Left lung (tissue), 10 donors: ENCODE data around the gene PHLPP1. TPM values are rescaled to one million over a fixed set of nuclear protein-coding genes. Genes with fewer than 3 reads are reported as not detected.

Experiments used
- ATAC-seq: fragments of 200-7000 bp; cut with Tn5 transposase; one replicate; pipeline ENCODE4 v1.9.1; 2020; ENCODE audit warnings: moderate library complexity
- DNase-seq, 4 donors: peaks; one replicate each; pipeline ENCODE4 v3.0.0-alpha.2; 2013 to 2020
- H3K27ac ChIP-seq, 2 donors: fragments of 200-600 bp; sonication (generic) in 1 of 2; one replicate each; pipeline versions ENCODE4 v1.5.0 to v1.8.0; 2020 to 2021
- H3K27me3 ChIP-seq, 2 donors: fragments of 200-600 bp; sonication (generic) in 1 of 2; one replicate each; pipeline versions ENCODE4 v1.5.0 to v1.8.0; 2020 to 2021
- H3K36me3 ChIP-seq, 2 donors: fragments of 200-600 bp; sonication (generic) in 1 of 2; one replicate each; pipeline versions ENCODE4 v1.5.0 to v1.8.0; 2020 to 2021
- H3K4me1 ChIP-seq, 2 donors: fragments of 200-600 bp; one replicate each; pipeline ENCODE4 v1.8.0; 2021
- H3K4me3 ChIP-seq, 2 donors: fragments of 200-600 bp; sonication (generic) in 1 of 2; one replicate each; pipeline versions ENCODE4 v1.5.0 to v1.8.0; 2020 to 2021; ENCODE audit warnings: mild to moderate bottlenecking in 1 of 2
- H3K9me3 ChIP-seq, 2 donors: fragments of 200-600 bp; sonication (generic) in 1 of 2; one replicate each; pipeline versions ENCODE4 v1.5.0 to v1.8.0; 2020 to 2021
- CTCF ChIP-seq, 2 donors: fragments of 200-600 bp; sonication (generic) in 1 of 2; IDR thresholded peaks; one replicate each; pipeline versions ENCODE4 v1.5.0 to v1.8.0; 2021; ENCODE audit warnings: antibody characterized with exemption in 2 of 2
- intact Hi-C, 2 donors: fragments of 100-400 bp; cut with DNase I; formaldehyde crosslinking; loops; one replicate each; pipeline versions ENCODE4 v1.11.2 to v1.14.2; 2022
- polyA plus RNA-seq, 6 donors: library from polyadenylated mRNA; unstranded; fragments of 120-200 nt; gene quantifications; one replicate each; pipeline ENCODE4 v1.2.1, GENCODE V29; 2013; ENCODE audit not compliant: insufficient read length in 6 of 6
- total RNA-seq, 2 donors: library from RNA; stranded (reverse); fragmentation: NEBNext Ultra II Directional; extraction: Animal tissue kit (Norgen Biotek cat#: 25700); gene quantifications; one replicate each; pipeline ENCODE4 v1.2.1, GENCODE V29; 2021
- donor health status: DM: no; HTN: yes; CAD: no.
- donor health status: DM: no; HTN: no; CAD: no.

Gene PHLPP1
- total and polyA plus RNA-seq, 8 donors = 7.0 to 13.1 (median 11.0) TPM

GRCh38 chr18:62786689-62787088 is 71.3 kb downstream of the PHLPP1 start:
- H3K27ac ChIP-seq = no peak overlapping the region
- ATAC-seq (no peak), DNase-seq (no peak)
- no peak for TF ChIP-seq CTCF (IDR thresholded peaks at IDR 0.05)
- intact Hi-C loops = no loop called here
- no peaks in the 10 kb centered on the region for H3K36me3 ChIP-seq
- H3K4me1 ChIP-seq = peaks cover 0 to 17% of the 10 kb centered on the region in 2 donors
- H3K27me3 ChIP-seq = no peaks in the 10 kb centered on the region
- H3K9me3 ChIP-seq = no peaks in the 10 kb centered on the region
- no peak overlapping the region for H3K4me3 ChIP-seq

- Histone ChIP-seq H3K27ac (no peak overlapping the region), H3K36me3 (no peaks in the 10 kb centered on the region), H3K4me1 (peaks cover 0 to 11% of the 10 kb centered on the region in 2 donors), H3K27me3 (no peaks in the 10 kb centered on the region), H3K4me3 (no peak overlapping the region), H3K9me3 (no peaks in the 10 kb centered on the region)
- ATAC-seq (no peak), DNase-seq (no peak)
- TF ChIP-seq CTCF (IDR thresholded peaks at IDR 0.05) = no peak
- intact Hi-C loops = no loop called here
Observed at GRCh38 chr18:62788111-62788510, 72.8 kb downstream of the PHLPP1 start.

GRCh38 chr18:62788876-62789275 is 73.5 kb downstream of the PHLPP1 start:
- no peak for DNase-seq
- intact Hi-C loops = no loop called here
- Histone ChIP-seq H3K4me3 (no peak overlapping the region), H3K9me3 (no peaks in the 10 kb centered on the region), H3K27me3 (no peaks in the 10 kb centered on the region), H3K36me3 (no peaks in the 10 kb centered on the region), H3K27ac (no peak overlapping the region), H3K4me1 (peaks cover 0 to 11% of the 10 kb centered on the region in 2 donors)
- no peak for ATAC-seq
- TF ChIP-seq CTCF (IDR thresholded peaks at IDR 0.05) = no peak

GRCh38 chr18:62790871-62791772 is 75.8 kb downstream of the PHLPP1 start:
- no peak overlapping the region for H3K4me3 ChIP-seq
- DNase-seq = peak in 1 of 4 donors; percentile 21
- no peaks in the 10 kb centered on the region for H3K27me3 ChIP-seq
- H3K36me3 ChIP-seq = no peaks in the 10 kb centered on the region
- no peaks in the 10 kb centered on the region for H3K9me3 ChIP-seq
- H3K27ac ChIP-seq = no peak overlapping the region
- ATAC-seq = no peak
- intact Hi-C loops = no loop called here
- no peak for TF ChIP-seq CTCF (IDR thresholded peaks at IDR 0.05)
- H3K4me1 ChIP-seq = no peaks in the 10 kb centered on the region

GRCh38 chr18:62792016-62792415 is 76.7 kb downstream of the PHLPP1 start:
- no peak for TF ChIP-seq CTCF (IDR thresholded peaks at IDR 0.05)
- ATAC-seq = no peak
- H3K36me3 ChIP-seq = no peaks in the 10 kb centered on the region
- H3K4me1 ChIP-seq = no peaks in the 10 kb centered on the region
- H3K4me3 ChIP-seq = no peak overlapping the region
- peak in 1 of 4 donors; percentile 20 for DNase-seq
- no peaks in the 10 kb centered on the region for H3K27me3 ChIP-seq
- no peak overlapping the region for H3K27ac ChIP-seq
- no peaks in the 10 kb centered on the region for H3K9me3 ChIP-seq
- intact Hi-C loops = no loop called here
